ENCODE measurements around the gene SIDT1.

DNA sequence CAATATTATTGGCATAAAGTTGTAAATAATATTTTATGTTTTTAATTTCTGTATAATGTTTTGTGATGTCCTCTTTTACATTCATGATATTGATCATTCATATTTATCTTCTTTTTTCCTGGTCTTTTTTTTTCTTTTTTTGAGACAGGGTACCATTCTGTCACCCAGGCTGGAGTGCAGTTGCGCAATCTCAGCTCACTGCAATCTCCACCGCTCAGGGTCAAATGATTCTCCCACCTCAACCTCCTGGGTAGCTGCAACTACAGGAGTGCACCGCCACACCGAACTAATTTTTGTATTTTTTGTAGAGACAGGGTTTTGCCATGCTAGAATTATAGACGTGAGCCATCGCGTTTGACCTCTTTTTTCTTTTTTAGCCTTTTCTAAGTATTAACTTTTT is 111.2 kb downstream of the SIDT1 start:
- TF ChIP-seq, protein P1, sequence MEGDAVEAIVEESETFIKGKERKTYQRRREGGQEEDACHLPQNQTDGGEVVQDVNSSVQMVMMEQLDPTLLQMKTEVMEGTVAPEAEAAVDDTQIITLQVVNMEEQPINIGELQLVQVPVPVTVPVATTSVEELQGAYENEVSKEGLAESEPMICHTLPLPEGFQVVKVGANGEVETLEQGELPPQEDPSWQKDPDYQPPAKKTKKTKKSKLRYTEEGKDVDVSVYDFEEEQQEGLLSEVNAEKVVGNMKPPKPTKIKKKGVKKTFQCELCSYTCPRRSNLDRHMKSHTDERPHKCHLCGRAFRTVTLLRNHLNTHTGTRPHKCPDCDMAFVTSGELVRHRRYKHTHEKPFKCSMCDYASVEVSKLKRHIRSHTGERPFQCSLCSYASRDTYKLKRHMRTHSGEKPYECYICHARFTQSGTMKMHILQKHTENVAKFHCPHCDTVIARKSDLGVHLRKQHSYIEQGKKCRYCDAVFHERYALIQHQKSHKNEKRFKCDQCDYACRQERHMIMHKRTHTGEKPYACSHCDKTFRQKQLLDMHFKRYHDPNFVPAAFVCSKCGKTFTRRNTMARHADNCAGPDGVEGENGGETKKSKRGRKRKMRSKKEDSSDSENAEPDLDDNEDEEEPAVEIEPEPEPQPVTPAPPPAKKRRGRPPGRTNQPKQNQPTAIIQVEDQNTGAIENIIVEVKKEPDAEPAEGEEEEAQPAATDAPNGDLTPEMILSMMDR (conservative IDR thresholded peaks at IDR 0.05; ENCODE audit: low read length), result no peak
- no peak for TF ChIP-seq EZH2phosphoT487 (IDR thresholded peaks at IDR 0.05; ENCODE audit: borderline replicate concordance)
